Measurements from ENCODE around the gene CDR2L. TPM values are rescaled to one million over a fixed set of nuclear protein-coding genes. Genes with fewer than 3 reads are reported as not detected.

Gene CDR2L
- polyA plus RNA-seq, 3 donors = 0.05 TPM; not detected in 2

GRCh38 chr17:75001915-75002843, 14.7 kb downstream of the CDR2L start:
- Histone ChIP-seq H3K27me3 (ENCODE audit: control insufficient read depth in 2 of 2, insufficient read depth in 2 of 2, low read length in 2 of 2) (no peaks in the 10 kb centered on the region), H3K79me2 (ENCODE audit: insufficient read depth, low read length) (no peaks in the 10 kb centered on the region), H3K4me1 (ENCODE audit: control insufficient read depth in 1 of 2, insufficient read depth in 2 of 2, low read length in 2 of 2) (no peaks in the 10 kb centered on the region), H2AFZ (ENCODE audit: insufficient read depth, low read depth, low read length, poor library complexity, severe bottlenecking) (no peak overlapping the region), H3K27ac (ENCODE audit: low read depth in 1 of 2, low read length in 2 of 2) (no peak overlapping the region), H3K4me3 (replicated peaks in 1 of 3; ENCODE audit: low read depth in 2 of 3, low read length in 3 of 3) (no peak overlapping the region), H3K36me3 (replicated peaks in 1 of 2; ENCODE audit: control insufficient read depth in 1 of 2, insufficient read depth in 2 of 2, low read length in 2 of 2) (no peaks in the 10 kb centered on the region), H4K20me1 (ENCODE audit: insufficient read depth, low read length) (no peaks in the 10 kb centered on the region), H3K4me2 (replicated peaks; ENCODE audit: extremely low read depth, low read length, poor library complexity, severe bottlenecking) (no peak overlapping the region), H3K9me3 (replicated peaks in 1 of 2; ENCODE audit: control insufficient read depth in 1 of 2, insufficient read depth in 1 of 2, low read length in 2 of 2) (no peaks in the 10 kb centered on the region), H3K9ac (ENCODE audit: insufficient read depth, low read length, poor library complexity, severe bottlenecking) (peak overlapping the region; percentile 27)
- H3K27me3 Mint-ChIP-seq (ENCODE audit: low read depth in 3 of 3) = peaks cover 2 to 6% (median 4%) of the 10 kb centered on the region in 3 donors
- H3K9me3 Mint-ChIP-seq = no peaks in the 10 kb centered on the region
- TF ChIP-seq CTCF (IDR thresholded peaks at IDR 0.05) = no peak
- WGBS (ENCODE audit: insufficient coverage) = 71% methylated on average over 12 of the region's 15 CpGs
- H3K36me3 Mint-ChIP-seq = no peaks in the 10 kb centered on the region
- intact Hi-C loops (cut with micrococcal nuclease) = loop anchor here in 1 of 2 donors (5.0 kb wide), 1 partner anchor 40 kb away; no protein-coding TSS in a partner anchor
- DNase-seq = no peak
- peak overlapping the region in 1 of 7 donors; percentile 23 for H3K27ac Mint-ChIP-seq
- H3K4me1 Mint-ChIP-seq = peaks cover 15% of the 10 kb centered on the region
- H3K4me3 Mint-ChIP-seq = no peak overlapping the region

GRCh38 chr17:75003070-75003956, 15.9 kb downstream of the CDR2L start:
- Histone ChIP-seq H3K9ac (ENCODE audit: insufficient read depth, low read length, poor library complexity, severe bottlenecking) (no peak overlapping the region), H2AFZ (ENCODE audit: insufficient read depth, low read depth, low read length, poor library complexity, severe bottlenecking) (no peak overlapping the region), H3K27me3 (ENCODE audit: control insufficient read depth in 2 of 2, insufficient read depth in 2 of 2, low read length in 2 of 2) (no peaks in the 10 kb centered on the region), H3K36me3 (replicated peaks in 1 of 2; ENCODE audit: control insufficient read depth in 1 of 2, insufficient read depth in 2 of 2, low read length in 2 of 2) (no peaks in the 10 kb centered on the region), H3K4me3 (replicated peaks in 1 of 3; ENCODE audit: low read depth in 2 of 3, low read length in 3 of 3) (no peak overlapping the region), H3K4me1 (ENCODE audit: control insufficient read depth in 1 of 2, insufficient read depth in 2 of 2, low read length in 2 of 2) (no peaks in the 10 kb centered on the region), H3K9me3 (replicated peaks in 1 of 2; ENCODE audit: control insufficient read depth in 1 of 2, insufficient read depth in 1 of 2, low read length in 2 of 2) (no peaks in the 10 kb centered on the region), H3K79me2 (ENCODE audit: insufficient read depth, low read length) (no peaks in the 10 kb centered on the region), H3K4me2 (replicated peaks; ENCODE audit: extremely low read depth, low read length, poor library complexity, severe bottlenecking) (no peak overlapping the region), H4K20me1 (ENCODE audit: insufficient read depth, low read length) (no peaks in the 10 kb centered on the region), H3K27ac (ENCODE audit: low read depth in 1 of 2, low read length in 2 of 2) (no peak overlapping the region)
- Mint-ChIP-seq H3K9me3 (no peaks in the 10 kb centered on the region), H3K27me3 (ENCODE audit: low read depth in 3 of 3) (peaks cover 2 to 6% (median 4%) of the 10 kb centered on the region in 3 donors), H3K4me3 (no peak overlapping the region), H3K4me1 (peaks cover 14% of the 10 kb centered on the region), H3K36me3 (no peaks in the 10 kb centered on the region), H3K27ac (no peak overlapping the region)
- intact Hi-C loops (cut with micrococcal nuclease) = loop anchor here in 1 of 2 donors (5.0 kb wide), 1 partner anchor 41 kb away; no protein-coding TSS in a partner anchor
- 95% methylated on average over 72 of the region's 76 CpGs for WGBS (ENCODE audit: insufficient coverage)
- no peak for TF ChIP-seq CTCF (IDR thresholded peaks at IDR 0.05)
- DNase-seq = no peak

Measured in CD14-positive monocyte (primary cell).